Left lung (tissue), 10 donors: ENCODE data around the gene HIBCH. TPM values are rescaled to one million over a fixed set of nuclear protein-coding genes. Genes with fewer than 3 reads are reported as not detected.
"Not testable (repeated sequence)": the region's sequence is repeated elsewhere in the genome, so short reads cannot be mapped to it uniquely, and the experiment has no call there.

Experiments used
- ATAC-seq: fragments of 200-7000 bp; cut with Tn5 transposase; one replicate; pipeline ENCODE4 v1.9.1; 2020; ENCODE audit warnings: moderate library complexity
- DNase-seq, 4 donors: peaks; one replicate each; pipeline ENCODE4 v3.0.0-alpha.2; 2013 to 2020
- H3K27ac ChIP-seq, 2 donors: fragments of 200-600 bp; sonication (generic) in 1 of 2; one replicate each; pipeline versions ENCODE4 v1.5.0 to v1.8.0; 2020 to 2021
- H3K27me3 ChIP-seq, 2 donors: fragments of 200-600 bp; sonication (generic) in 1 of 2; one replicate each; pipeline versions ENCODE4 v1.5.0 to v1.8.0; 2020 to 2021
- H3K36me3 ChIP-seq, 2 donors: fragments of 200-600 bp; sonication (generic) in 1 of 2; one replicate each; pipeline versions ENCODE4 v1.5.0 to v1.8.0; 2020 to 2021
- H3K4me1 ChIP-seq, 2 donors: fragments of 200-600 bp; one replicate each; pipeline ENCODE4 v1.8.0; 2021
- H3K4me3 ChIP-seq, 2 donors: fragments of 200-600 bp; sonication (generic) in 1 of 2; one replicate each; pipeline versions ENCODE4 v1.5.0 to v1.8.0; 2020 to 2021; ENCODE audit warnings: mild to moderate bottlenecking in 1 of 2
- H3K9me3 ChIP-seq, 2 donors: fragments of 200-600 bp; sonication (generic) in 1 of 2; one replicate each; pipeline versions ENCODE4 v1.5.0 to v1.8.0; 2020 to 2021
- intact Hi-C, 2 donors: fragments of 100-400 bp; cut with DNase I; formaldehyde crosslinking; loops; one replicate each; pipeline versions ENCODE4 v1.11.2 to v1.14.2; 2022
- polyA plus RNA-seq, 6 donors: library from polyadenylated mRNA; unstranded; fragments of 120-200 nt; gene quantifications; one replicate each; pipeline ENCODE4 v1.2.1, GENCODE V29; 2013; ENCODE audit not compliant: insufficient read length in 6 of 6
- total RNA-seq, 2 donors: library from RNA; stranded (reverse); fragmentation: NEBNext Ultra II Directional; extraction: Animal tissue kit (Norgen Biotek cat#: 25700); gene quantifications; one replicate each; pipeline ENCODE4 v1.2.1, GENCODE V29; 2021
- TF ChIP-seq, protein P1 (sequence below), 2 donors: fragments of 200-600 bp; sonication (generic) in 1 of 2; IDR thresholded peaks; one replicate each; pipeline versions ENCODE4 v1.5.0 to v1.8.0; 2021; ENCODE audit warnings: antibody characterized with exemption in 2 of 2
- donor health status: DM: no; HTN: yes; CAD: no.
- donor health status: DM: no; HTN: no; CAD: no.

The HIBCH gene
- total and polyA plus RNA-seq, 8 donors = 31.8 to 86.8 (median 71.9) TPM

DNA sequence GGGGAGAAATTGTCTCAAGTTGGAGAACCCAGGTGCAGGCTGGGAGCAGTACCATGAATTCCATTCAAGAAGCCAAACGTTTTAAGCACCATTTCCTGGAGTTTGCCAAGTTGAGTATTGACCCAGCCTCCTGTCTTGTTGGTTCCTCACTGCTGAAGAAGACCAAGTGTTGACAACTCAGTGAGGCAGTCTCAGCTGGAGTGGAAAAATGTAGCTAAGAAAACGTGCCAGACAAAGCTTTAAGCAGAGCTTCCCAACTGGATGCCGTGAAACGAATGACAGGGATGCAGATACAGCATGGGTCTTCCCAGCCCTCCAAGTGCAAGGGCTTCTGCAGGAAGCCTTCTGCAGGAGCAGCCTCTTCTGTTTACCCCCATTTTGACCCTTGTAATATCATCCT, 23.0 kb upstream of the HIBCH start:
- intact Hi-C loops = no loop called here
- Histone ChIP-seq H3K27me3 (no peaks in the 10 kb centered on the region), H3K4me1 (peaks cover 5 to 32% of the 10 kb centered on the region in 2 donors), H3K9me3 (no peaks in the 10 kb centered on the region), H3K27ac (peak overlapping the region in 1 of 2 donors; percentile 94), H3K4me3 (no peak overlapping the region), H3K36me3 (no peaks in the 10 kb centered on the region)
- DNase-seq (no peak), ATAC-seq (no peak)
- TF ChIP-seq, protein P1, sequence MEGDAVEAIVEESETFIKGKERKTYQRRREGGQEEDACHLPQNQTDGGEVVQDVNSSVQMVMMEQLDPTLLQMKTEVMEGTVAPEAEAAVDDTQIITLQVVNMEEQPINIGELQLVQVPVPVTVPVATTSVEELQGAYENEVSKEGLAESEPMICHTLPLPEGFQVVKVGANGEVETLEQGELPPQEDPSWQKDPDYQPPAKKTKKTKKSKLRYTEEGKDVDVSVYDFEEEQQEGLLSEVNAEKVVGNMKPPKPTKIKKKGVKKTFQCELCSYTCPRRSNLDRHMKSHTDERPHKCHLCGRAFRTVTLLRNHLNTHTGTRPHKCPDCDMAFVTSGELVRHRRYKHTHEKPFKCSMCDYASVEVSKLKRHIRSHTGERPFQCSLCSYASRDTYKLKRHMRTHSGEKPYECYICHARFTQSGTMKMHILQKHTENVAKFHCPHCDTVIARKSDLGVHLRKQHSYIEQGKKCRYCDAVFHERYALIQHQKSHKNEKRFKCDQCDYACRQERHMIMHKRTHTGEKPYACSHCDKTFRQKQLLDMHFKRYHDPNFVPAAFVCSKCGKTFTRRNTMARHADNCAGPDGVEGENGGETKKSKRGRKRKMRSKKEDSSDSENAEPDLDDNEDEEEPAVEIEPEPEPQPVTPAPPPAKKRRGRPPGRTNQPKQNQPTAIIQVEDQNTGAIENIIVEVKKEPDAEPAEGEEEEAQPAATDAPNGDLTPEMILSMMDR (IDR thresholded peaks at IDR 0.05) = no peak

DNA sequence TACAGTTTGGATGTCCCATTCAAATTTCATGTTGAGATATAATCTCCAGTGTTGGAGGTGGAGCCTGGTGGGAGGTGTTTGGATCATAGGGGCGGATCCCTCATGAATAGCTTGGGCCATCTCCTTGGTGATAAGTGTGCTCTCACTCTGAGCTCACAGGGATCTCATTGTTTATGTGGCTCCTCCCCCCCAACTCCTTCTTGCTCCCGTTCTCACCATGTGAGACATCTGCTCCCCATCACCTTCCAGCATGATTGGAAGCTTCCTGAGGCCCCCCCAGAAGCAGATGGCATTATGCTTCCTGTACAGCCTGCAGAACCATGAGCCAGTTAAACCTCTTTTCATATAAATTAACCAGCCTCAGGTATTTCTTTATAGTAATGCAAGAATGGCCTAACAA, 20.7 kb upstream of the HIBCH start:
- no peak for DNase-seq
- H3K4me1 ChIP-seq = peaks cover 5 to 19% of the 10 kb centered on the region in 2 donors
- H3K36me3 ChIP-seq = no peaks in the 10 kb centered on the region
- TF ChIP-seq, protein P1 (IDR thresholded peaks at IDR 0.05) = no peak
- no peaks in the 10 kb centered on the region for H3K27me3 ChIP-seq
- H3K27ac ChIP-seq = no peak overlapping the region
- intact Hi-C loops = no loop called here
- H3K4me3 ChIP-seq = no peak overlapping the region
- no peak for ATAC-seq
- no peaks in the 10 kb centered on the region for H3K9me3 ChIP-seq

DNA sequence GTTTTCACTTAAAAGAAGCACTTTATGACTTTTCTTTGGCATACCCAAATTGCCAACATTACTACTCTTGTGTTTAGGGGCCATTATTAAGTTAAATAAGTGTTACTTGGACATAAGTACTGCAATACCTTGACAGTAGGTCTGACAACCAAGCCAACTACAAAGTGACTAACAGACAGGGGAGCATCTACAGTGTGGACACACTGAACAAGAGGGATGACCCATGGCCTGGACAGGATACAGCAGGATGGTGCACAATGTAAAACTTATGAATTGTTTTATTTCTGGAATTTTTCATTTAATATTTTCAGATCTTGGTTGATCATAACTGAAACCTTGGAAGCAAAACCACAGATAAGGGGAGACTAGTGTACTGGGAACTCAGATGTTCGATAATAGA, 19.8 kb upstream of the HIBCH start:
- intact Hi-C loops = no loop called here
- Histone ChIP-seq H3K27me3 (no peaks in the 10 kb centered on the region), H3K4me3 (no peak overlapping the region), H3K9me3 (no peaks in the 10 kb centered on the region), H3K27ac (no peak overlapping the region), H3K36me3 (no peaks in the 10 kb centered on the region), H3K4me1 (peaks cover 0 to 12% of the 10 kb centered on the region in 2 donors)
- no peak for ATAC-seq
- DNase-seq = no peak
- TF ChIP-seq, protein P1 (IDR thresholded peaks at IDR 0.05) = no peak

DNA sequence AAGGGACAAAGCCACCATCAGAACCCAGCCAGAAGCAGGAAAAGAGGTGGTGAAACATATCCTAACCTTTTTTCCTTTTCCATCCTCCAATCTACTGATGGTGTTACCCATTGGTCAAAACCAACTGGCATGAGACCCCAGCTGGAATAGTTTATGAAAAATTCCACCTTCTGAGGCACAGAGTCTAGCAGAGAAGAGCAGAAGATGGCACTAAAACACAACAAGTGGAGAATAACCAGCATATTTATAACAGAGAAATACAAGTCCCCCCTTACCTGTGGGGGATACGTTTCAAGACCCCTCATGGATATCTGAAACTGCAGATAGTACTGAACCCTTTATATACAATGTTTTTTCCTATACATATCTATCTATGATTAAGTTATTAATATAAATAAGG, 18.8 kb upstream of the HIBCH start:
- ATAC-seq (no peak), DNase-seq (no peak)
- no peaks in the 10 kb centered on the region for H3K36me3 ChIP-seq
- intact Hi-C loops = no loop called here
- TF ChIP-seq, protein P1 (IDR thresholded peaks at IDR 0.05) = no peak
- H3K27me3 ChIP-seq = no peaks in the 10 kb centered on the region
- no peak overlapping the region for H3K27ac ChIP-seq
- H3K9me3 ChIP-seq = no peaks in the 10 kb centered on the region
- H3K4me1 ChIP-seq = peaks cover 0 to 10% of the 10 kb centered on the region in 2 donors
- no peak overlapping the region for H3K4me3 ChIP-seq

DNA sequence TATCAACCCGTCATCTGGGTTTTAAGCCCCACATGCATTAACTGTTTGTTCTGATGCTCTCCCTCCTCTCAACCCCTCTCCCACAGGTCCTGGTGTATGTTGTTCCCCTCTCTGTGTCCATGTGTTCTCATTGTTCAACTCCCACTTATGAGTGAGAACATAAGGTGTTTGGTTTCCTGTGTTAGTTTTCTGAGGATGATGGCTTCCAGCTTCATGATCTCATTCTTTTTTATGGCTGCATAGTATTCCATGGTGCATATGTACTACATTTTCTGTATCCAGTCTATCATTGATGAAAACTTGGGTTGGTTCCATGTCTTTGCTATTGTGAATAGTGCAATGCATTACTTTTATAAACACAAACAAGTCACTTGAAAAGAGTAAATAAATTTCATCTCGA, 16.8 kb upstream of the HIBCH start:
- Histone ChIP-seq H3K9me3 (no peaks in the 10 kb centered on the region), H3K36me3 (no peaks in the 10 kb centered on the region), H3K4me3 (no peak overlapping the region), H3K4me1 (peaks cover 0 to 4% of the 10 kb centered on the region in 2 donors), H3K27me3 (no peaks in the 10 kb centered on the region), H3K27ac (no peak overlapping the region)
- DNase-seq (no peak), ATAC-seq (no peak)
- TF ChIP-seq, protein P1 (IDR thresholded peaks at IDR 0.05) = no peak
- intact Hi-C loops = no loop called here

DNA sequence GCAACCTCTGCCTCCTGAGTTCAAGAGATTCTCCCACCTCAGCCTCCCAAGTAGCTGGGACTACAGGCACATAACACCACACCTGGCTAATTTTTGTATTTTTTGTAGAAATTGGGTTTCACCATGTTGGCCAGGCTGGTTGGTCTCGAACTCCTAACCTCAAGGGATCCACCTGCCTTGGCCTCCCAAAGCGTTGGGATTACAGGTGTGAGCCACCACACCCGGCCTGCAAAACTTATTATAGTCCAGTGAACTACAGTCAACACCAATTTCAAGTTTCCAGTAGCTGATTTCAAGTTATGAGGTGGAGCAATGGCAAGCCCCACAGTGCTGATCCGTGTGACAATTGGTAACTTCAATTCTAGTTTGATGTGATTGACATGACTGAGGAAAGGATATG, 16.0 kb upstream of the HIBCH start:
- H3K27me3 ChIP-seq, ATAC-seq, intact Hi-C loops, DNase-seq, H3K9me3 ChIP-seq, H3K36me3 ChIP-seq, H3K4me3 ChIP-seq, H3K4me1 ChIP-seq: not testable (repeated sequence)
- H3K27ac ChIP-seq = peak overlapping the region in 1 of 2 donors; percentile 54
